Hematopoietic multipotent progenitor cell treated with erythropoietin and hydrocortisone succinate and interleukin-3 and kit ligand, for 8 days (in vitro differentiated cells): ENCODE results near the gene SIRT2.

Source experiments
- DNase-seq: peaks from one replicate; pipeline ENCODE4 v3.0.0-alpha.2; 2015

Gene SIRT2

DNA sequence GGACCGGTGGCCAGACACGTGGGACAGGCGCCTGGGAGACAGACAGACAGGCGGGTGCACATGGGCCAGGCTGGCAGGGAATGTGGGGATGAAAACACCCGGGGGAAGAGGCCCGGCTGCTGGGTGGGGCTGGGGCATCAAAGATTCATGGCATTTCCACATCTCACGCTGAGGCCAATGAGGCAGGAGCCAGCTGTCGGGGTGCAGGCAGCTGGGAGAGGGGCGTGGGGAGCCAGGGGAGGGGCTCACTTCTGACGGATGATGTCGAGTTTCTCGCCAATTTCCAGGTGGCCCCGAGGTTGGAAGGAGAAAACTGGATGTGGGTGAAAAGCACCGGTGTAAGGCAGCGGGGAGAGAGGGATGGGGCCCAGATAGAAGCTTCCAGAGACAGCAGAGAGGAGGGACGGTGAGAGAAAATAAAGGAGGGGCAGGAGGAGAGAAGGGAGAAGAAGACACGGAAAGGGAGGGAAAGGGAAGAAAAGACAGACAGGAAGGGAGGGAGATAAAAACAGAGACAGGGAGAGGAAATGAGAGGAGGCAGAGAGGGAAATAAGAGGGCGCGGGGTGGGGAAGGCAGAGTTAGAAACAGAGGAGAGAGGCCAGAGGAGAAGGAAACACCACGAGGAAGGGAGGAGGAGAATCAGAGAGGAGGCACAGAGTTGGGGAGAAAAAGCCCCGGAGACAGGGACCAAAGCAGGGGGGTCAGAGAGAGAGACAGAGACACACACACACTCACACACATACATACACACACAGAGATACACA is 20.6 kb upstream of the SIRT2 start:
- DNase-seq: no peak

DNA sequence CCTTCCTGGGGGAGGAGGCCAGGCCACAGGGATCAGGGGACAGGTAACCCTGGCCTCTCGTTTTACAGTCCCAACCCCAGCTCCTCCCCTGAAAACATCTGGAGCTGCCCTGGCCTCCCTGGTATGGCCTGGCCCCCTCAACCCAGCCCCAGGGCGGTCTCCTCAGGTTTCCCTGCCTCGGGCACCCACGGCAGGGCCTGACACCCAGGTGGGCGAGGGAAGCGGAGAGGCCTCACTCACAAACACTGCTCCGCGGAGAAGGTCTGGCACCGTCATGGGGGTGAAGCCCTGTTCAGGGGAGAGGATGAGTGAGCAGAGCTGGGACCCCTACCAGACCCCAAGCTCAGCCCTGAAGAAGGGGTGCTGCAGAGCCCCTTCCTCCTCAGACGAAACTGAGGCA is 19.1 kb upstream of the SIRT2 start:
- no peak for DNase-seq

DNA sequence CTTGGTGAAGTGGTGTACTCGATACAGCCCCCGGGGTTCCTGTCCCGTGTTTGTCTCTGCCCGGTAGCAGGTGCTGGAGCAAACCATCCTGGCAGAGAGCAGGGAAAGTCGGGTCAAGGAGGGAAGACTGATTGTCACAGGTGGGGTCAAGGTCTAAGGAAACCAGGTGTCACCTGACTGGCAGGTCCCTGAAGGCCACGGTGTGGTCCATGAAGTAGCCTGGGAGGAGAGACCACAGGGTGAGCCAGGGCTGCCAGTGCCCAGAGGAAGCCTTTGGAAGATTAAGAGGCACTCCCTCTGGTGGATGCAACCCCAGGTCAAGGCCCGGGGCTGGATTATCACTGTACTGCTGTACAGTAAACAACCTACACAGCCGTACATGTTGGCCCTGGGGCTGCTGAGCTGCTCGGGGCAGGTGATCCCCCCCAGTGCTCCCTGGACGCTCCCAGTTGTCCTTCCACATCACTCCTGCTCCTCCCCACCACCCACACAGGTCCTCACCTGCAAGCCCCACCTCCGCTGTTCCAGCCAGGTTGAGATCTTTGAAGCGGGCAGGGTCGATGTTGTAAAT is 18.6 kb upstream of the SIRT2 start:
- DNase-seq: peak; percentile 38

DNA sequence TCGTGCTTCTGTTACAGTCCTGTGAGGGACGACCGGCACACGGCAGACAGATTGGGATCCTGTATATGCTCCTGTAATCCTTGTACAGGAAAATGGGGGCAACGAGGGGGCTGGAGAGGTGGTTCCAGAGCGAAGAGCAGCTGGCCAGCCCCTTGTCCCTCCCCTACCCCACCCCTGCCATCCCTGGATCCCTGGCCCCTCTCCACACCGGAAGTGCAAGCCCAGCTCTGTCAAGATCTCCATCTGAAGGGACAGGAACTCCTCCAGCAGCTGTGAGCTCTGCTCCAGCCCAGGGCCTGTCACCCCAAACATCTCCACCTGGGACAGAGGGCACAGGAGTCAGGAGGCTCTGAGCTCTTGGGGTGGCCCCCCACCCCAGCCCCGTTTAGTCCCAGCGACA is 18.1 kb upstream of the SIRT2 start:
- no peak for DNase-seq

DNA sequence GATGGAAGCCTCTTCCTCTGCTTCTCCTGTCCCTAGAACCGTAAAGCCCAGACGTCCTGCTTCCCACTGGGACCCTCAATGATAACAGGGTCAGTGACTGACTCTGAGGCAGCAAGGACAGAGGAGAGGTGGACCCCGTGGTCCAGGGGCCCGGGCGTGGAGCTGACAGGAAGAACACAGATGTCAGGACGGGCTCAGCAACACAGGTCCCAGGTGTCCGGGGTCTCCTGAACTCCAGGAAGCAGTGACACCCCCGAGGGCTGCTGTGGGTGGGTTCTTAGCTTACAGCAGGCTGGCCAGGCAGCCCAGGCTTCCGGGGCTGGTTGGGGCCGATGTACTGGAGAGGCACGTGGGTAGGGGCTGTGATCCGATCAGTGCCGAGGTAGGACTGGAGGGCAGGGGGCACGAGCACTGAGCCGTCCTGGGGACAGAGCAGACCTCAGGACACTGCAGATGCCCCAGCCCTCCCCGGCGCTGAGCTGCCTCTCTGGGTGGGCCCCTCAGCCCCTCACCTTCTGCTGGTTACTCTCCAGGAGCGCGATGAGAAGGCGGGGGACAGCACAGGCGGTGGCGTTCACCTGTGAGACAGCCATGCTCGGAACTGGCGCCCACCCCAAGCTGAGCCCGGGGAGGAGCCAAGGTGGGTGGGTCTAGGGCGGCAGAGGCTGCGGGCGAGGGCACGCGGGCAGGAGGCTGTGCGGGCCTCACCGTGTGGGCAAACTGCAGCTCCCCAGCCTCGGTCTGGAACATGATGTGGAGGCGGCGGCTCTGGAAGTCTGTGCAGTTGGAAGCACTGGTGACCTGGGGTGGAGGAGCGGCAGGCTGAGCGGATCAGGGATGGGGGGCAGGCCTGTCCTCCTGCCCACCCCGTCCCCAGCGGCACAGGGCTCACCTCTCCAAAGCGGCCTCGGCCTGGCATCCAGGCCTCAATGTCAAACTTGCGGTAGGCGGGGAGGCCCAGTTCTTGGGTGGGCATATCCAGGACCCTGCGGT is 16.2 kb upstream of the SIRT2 start:
- no peak for DNase-seq

DNA sequence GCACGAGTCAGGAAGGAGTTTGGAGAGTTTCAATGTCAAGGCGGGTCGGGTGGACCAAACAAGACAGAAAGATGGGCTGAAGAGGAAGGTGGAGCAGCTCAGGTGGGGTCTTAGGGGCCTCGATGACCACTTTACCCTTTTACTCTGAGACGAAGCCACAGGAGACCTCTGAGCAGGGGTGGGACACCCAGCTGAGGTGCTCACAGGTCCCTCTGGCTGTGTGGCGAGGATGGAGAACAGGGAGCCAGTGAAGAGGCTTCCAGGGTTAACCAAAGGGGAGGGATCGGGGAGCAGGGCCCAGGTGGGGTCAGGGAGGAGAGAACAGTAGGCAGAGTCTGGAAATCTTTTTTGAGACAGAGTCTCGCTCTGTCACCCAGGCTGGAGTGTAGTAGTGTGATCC is 14.5 kb upstream of the SIRT2 start:
- no peak for DNase-seq

DNA sequence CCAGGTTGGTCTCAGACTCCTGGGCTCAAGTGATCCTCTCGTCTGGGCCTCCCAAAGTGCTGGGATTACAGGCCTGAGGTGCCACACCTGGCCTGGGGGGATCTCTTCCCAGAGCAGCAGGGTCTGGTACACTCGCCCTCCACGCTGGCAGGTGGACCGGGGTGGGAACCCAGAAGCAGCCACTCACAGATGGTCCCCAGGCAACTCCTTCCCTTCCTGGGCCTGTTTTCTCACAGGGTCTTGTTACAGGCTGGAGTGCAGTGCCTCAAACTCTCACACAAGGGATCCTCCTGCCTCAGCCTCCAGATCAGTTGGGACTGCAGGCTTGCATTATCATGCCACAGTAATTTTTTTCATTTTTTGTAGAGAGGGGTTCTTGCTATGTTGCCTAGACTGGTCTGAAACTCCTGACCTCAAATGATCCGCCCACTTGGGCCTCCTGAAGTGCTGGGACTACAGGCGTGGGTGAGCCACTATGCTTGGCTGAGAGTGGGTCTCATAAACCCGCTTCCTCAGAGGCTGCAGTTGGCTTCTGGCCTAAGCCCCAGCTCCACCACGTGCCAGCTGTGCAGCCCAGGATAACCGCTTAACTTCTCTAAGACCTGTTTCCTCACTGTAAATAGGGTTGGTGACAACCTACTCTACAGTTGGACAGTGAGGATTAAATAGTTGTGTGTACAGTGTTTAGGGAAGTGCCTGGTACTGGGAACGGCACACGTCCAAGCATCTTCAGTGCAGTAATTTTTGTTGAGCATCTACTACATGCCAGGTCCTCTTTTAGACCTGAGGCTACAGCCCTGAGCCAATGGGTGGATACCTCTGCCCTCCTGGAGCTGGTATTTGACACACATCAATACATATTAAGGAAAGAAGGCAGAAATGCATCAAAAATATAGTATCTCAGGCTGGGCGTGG is 13.4 kb upstream of the SIRT2 start:
- DNase-seq: peak; percentile 44

DNA sequence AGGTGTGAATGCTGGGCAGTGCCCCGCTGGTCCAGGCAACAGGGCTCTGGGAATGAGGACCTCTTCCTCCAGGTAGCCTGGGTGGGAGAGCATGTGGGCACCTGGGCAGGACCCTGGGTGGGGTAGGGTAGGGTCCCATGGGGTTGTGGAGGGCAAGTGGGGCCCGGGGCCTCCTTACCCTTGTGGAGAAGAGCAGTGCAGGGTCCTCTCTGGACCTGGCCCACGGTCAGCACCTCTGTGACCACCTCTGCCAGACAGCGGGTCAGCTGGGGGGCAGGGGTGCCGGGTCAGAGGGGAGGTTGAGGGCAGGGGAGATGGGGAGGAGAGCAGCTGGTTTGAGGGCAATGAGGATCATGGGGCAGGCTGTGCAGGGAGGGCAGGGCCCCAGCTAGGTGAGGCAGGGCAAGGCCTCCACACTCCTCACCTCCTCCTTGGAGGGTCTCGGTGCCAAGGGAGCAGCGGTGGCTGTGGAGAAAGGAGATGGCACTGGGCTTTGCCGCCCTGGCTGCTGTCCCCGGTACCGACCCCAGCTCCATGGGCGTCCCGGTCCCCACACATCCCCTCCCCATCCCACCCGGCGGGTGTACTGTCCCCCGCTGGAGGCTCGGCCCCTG is 12.1 kb upstream of the SIRT2 start:
- DNase-seq: no peak

DNA sequence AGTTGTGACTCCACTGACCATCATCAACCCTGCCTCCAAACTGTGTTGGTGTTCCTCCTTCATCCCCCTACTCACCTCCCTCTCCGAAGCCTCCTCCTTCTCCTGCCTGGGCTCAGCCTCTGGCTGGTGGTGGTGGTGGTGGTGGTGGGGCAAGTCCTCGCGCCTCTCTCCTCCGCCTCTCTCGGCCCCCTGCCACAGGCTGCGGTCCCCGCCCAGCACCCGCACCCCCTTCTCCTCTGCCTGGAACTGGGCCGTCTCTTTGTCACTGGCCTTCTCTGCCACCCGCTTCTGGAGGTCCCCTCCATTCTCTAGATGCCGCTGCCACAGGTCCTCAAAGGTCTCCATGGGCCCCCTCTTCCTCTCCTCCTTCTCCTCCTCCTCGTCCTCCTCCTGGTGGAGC is 11.1 kb upstream of the SIRT2 start:
- DNase-seq: no peak

DNA sequence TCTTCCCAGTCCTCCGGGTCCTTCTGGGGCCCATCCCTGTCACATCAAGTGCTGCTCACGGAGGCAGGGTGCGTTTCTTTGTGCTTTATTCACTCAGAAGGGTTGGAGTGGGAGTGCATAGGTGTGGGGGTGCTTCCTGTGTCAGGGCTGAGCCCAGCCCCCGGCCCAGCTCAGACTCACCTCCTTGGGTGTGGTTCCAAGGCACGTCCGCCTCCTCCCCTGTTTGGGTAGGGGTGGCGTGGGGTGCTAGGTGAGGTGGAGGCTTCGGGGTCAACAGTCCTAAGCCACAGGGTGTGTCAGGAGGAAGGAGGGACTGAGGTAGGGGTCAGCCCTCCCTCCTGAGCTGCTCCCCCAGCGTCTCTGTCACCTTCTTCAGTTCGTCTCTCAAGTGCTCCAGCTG is 9.5 kb upstream of the SIRT2 start:
- DNase-seq: no peak

DNA sequence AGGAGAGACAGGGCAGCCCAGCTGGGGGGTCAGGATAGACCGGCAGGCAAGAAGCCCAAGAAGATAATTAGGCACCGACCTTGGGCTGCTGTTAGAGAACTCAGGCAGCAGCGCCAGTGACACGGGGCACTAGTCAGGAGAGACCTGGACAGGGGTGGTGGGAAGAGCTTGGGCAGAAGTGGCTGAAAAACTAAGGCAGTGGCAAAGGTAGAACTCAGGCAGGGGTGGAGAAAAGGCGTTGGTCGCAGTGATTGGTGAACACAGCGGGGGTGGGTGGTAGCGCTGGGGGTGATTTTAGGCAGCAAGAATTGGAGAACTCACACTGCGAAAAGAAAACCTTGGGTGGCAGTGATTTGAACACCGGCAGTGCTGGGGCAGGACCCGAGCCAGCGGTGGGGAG is 8.3 kb upstream of the SIRT2 start:
- no peak for DNase-seq

DNA sequence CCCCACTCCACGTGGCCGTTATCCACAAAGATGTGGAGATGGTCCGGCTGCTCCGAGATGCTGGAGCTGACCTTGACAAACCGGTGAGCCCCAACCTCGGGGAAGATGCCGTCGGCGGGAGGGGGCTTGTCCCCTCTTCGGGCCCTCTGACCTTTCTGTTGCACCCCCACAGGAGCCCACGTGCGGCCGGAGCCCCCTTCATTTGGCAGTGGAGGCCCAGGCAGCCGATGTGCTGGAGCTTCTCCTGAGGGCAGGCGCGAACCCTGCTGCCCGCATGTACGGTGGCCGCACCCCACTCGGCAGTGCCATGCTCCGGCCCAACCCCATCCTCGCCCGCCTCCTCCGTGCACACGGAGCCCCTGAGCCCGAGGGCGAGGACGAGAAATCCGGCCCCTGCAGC is 7.8 kb upstream of the SIRT2 start:
- DNase-seq: no peak

DNA sequence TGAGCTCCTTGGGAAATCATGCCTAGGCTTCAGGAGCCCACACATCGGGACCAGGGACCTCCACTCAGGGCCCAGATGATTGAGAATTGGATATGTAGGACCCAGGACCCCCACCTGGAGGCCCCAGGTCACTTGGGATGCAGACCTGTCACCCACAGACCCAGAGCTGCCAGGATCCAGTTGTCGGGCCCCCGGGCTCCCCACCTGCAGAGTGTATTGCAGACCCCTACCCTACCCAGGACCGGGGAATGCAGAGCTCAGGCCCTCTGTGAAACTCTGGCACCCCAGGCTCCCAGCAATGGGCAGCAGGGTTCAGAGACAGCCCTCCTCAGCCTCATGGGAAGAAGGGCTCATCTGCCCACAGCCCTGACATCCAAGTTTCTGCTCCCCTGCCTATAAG is 6.2 kb upstream of the SIRT2 start:
- DNase-seq: no peak

DNA sequence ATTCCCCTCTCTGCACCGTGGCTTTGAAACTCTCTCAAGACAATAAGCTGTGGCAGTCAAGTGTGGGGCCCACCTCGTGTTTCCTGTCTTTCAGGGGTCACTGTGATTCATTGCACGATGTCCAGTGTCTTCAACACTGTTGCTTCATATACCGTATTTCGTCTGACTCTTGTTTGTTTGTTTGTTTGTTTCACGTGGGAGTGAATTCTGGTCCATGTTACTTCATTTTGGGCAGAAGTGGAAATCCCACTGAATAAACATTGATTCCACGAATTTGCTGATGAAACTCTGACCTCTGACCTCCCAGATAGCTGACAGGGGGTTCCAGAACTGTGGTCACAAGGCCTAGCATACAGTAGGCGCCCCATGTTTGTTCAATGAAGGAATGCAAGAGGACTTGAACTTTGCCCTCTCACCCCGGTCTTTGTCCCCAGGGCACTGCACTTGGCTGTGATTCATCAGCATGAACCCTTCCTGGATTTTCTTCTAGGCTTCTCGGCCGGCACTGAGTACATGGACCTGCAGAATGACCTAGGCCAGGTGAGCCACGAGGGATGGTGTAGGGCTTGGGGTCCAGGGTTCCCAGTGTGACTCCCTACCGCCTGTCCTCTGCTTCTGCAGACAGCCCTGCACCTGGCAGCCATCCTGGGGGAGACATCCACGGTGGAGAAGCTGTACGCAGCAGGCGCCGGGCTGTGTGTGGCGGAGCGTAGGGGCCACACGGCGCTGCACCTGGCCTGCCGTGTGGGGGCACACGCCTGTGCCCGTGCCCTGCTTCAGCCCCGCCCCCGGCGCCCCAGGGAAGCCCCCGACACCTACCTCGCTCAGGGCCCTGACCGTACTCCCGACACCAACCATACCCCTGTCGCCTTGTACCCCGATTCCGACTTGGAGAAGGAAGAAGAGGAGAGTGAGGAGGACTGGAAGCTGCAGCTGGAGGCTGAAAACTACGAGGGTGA is 5.4 kb upstream of the SIRT2 start:
- no peak for DNase-seq

DNA sequence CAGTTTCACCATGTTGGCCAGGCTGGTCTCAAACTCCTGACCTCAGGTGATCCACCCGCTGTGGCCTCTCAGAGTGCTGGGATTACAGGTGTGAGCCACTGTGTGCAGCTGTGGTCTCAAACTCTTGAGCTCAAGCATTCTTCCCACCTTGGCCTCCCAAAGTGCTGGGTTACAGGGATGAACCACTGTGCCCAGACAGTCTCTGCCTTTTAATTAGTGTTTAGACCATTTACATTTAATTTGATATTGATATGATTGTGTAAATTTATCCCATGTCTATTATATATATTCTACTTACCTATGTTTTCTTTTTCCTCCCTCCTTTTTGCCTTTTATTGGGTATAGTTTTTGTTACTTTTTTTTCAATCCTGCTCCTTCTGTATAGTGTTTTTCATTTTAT is 2.3 kb upstream of the SIRT2 start:
- DNase-seq: no peak

DNA sequence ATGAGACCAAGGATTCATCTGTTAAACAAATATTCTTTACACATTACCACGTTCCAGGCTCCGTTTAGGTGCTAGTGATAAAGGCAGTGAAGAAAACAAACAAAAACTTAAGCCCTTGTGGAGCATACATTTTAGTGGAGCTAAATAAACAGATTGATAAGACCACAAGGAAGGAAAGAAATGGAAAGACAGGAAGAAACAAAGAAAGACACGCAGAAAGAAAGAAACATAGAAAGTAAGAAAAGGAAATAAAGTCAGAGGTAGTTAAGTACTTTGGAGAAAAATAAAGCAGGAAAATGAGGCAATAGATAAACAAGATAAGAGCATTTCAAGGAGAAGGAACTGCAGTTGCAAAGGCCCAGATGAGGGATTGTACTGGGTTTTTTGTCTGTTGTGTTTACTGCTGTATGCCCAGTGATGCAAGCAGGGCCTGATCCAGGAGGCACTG is 1.3 kb upstream of the SIRT2 start:
- DNase-seq: no peak

DNA sequence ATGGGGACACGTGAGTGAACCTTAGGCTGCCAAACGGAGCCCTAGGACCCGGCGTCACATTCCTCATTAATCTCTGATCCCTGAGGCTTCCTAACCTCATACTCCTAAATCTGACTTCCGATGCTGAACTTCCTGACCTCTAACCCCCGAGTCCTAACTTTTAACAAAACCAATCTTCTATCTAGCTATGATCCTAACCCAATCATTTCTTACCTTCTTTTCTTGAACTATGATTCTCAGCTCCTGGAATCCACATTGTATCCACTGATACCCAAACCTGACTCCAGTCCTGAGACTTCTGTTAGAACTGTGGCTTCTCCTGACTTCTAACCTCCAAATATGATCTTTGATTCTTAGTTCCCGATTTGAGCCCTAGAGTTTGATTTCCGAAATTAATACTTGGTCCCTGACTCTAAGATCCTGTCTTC is 798 bp upstream of the SIRT2 start:
- no peak for DNase-seq

DNA sequence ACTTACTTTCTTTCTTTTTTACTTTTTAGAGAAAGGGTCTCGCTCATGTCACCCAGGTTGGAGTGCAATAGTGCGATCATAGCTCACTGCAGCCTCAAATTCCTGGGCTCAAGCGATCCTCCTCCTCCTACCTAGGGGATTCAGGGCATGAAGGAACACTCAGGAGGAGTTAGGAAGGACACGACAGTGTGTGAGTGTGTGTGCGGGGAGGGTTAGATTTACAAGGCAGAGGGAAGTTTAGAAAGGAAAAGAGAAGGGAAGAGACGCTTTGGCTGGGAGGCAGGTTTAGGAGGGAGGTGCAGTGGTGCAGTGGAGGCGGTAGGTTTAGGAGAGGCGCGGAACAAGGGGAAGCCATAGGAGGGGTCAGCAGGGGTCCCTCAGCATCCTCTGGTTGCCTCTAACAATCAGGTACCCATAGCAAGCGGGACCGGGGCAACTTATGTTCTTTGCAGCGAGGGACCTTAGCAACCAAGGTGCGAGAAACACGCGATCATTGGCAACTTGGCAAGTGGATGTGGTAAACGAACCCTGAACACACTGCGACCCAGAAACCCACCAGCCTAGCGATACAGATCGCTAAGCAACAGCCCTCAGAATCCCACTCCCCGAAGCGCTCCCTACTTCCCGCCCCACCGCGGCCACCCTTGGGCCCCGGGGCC is 501 bp downstream of the SIRT2 start:
- no peak for DNase-seq

DNA sequence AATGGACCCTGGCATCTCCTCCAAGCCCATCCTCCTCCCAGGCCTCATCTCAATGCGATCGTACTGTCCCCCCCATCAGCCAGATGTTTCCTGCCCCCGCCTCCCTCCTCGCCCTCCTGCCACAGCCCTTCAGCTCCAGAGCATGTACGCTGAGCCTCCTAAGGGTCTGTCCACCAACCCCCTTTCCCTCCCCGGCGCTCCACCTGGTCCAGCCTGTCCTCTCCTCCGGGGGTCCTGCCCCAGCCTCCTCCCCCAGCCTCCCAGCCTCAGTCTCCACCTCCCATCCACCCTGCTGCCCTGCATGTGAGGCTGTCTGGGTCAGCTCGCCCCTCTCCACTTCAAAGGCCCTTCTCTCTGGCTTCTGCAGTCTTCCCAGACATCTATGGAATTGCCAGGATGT is 4.5 kb downstream of the SIRT2 start:
- no peak for DNase-seq

DNA sequence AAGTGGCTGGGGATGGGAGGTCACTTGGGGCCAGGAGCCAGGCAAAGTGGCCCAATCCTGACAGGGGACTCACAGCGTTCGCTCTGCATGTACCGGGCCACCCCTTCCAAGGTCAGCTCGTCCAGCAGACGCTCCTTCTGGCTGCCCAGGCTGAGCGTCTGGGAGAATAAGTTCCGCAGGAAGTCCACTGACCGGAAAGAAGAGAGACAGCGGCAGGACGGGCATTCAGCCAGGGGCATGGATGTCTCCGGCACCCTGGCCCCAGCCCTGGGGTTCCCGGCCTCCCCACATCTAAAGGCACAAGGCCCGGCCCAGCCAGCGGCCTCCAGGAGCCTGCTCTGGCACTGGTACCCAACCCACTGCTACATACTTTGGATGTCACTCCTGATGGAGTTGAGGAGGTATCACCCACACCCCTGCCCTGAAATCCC is 6.1 kb downstream of the SIRT2 start:
- no peak for DNase-seq
